Esophagus squamous epithelium (tissue), 5 donors: ENCODE results near the gene VOPP1. TPM values are rescaled to one million over a fixed set of nuclear protein-coding genes. Genes with fewer than 3 reads are reported as not detected.
A peak's percentile ranks its signal among the peaks of the same experiment; 100 is the strongest.

Experiments used
- DNase-seq: peaks from one replicate; lab custom pipeline; 2025; lab: John Stamatoyannopoulos, UW
- H3K27ac ChIP-seq, 4 donors: fragments of 200-600 bp; sonication (generic); one replicate each; pipeline ENCODE4 v1.5.1; 2016 to 2019; ENCODE audit warnings: mild to moderate bottlenecking in 1 of 4
- H3K27me3 ChIP-seq, 4 donors: fragments of 200-600 bp; sonication (generic); 1 replicate in 3 of 4; 2 replicates in 1 of 4; pipeline versions ENCODE4 v1.5.1 to v1.6.0; 2017 to 2021; ENCODE audit warnings: antibody characterized with exemption in 1 of 4
- H3K36me3 ChIP-seq, 3 donors: fragments of 200-600 bp; sonication (generic); one replicate each; pipeline ENCODE4 v1.5.1; 2016 to 2019
- H3K4me1 ChIP-seq, 3 donors: fragments of 200-600 bp; sonication (generic); one replicate each; pipeline ENCODE4 v1.5.1; 2017 to 2019
- H3K4me3 ChIP-seq, 4 donors: fragments of 200-600 bp; sonication (generic); 1 replicate in 3 of 4; 2 replicates in 1 of 4; pipeline ENCODE4 v1.5.1; 2016 to 2019; ENCODE audit warnings: mild to moderate bottlenecking in 2 of 4, moderate library complexity in 1 of 4
- H3K9me3 ChIP-seq, 3 donors: fragments of 200-600 bp; sonication (generic); one replicate each; pipeline ENCODE4 v1.5.1; 2016 to 2019
- POLR2A ChIP-seq, 4 donors: fragments of 450-650 bp; IDR thresholded peaks; one replicate each; pipeline ENCODE4 v1.6.1; 2017; ENCODE audit warnings: antibody characterized with exemption in 4 of 4, mild to moderate bottlenecking in 4 of 4, moderate library complexity in 3 of 4
- WGBS, 2 donors: methylation state at CpG; one replicate each; pipeline ENCODE4 v1.1.5; 2018; 5-methylcytosine and 5-hydroxymethylcytosine counted together
- intact Hi-C: fragments of 100-400 bp; cut with DNase I; formaldehyde crosslinking; loops from one replicate; pipeline ENCODE4 v1.15.0; 2022
- total RNA-seq, 4 donors: library from RNA; depleted of rRNA; stranded (reverse); fragments of >200 nt; gene quantifications; one replicate each; pipeline ENCODE4 v1.1.0, GENCODE V29; 2016
- TF ChIP-seq, protein P1 (sequence below), 6 experiments: fragments of 450-650 bp in 4 of 6; fragments of 200-600 bp in 2 of 6; sonication (generic) in 2 of 6; IDR thresholded peaks; one replicate each; pipeline ENCODE4 v1.5.1; 2016 to 2019; ENCODE audit warnings: antibody characterized with exemption in 6 of 6, mild to moderate bottlenecking in 4 of 6, moderate library complexity in 4 of 6
- donor health status: DM: yes; HTN: yes; CAD: no.

Gene VOPP1
- total RNA-seq, 4 donors from 2014 or later: 13.9 to 26.5 (median 19.2) TPM

- Histone ChIP-seq H3K4me3 (no peak overlapping the region), H3K27ac (peak overlapping the region in 2 of 4 donors; percentile 63 to 77), H3K4me1 (peaks cover 0 to 78% (median 43%) of the 10 kb centered on the region in 3 donors), H3K27me3 (no peaks in the 10 kb centered on the region), H3K36me3 (no peaks in the 10 kb centered on the region), H3K9me3 (no peaks in the 10 kb centered on the region)
- intact Hi-C loops: no loop called here
- TF ChIP-seq, protein P1, sequence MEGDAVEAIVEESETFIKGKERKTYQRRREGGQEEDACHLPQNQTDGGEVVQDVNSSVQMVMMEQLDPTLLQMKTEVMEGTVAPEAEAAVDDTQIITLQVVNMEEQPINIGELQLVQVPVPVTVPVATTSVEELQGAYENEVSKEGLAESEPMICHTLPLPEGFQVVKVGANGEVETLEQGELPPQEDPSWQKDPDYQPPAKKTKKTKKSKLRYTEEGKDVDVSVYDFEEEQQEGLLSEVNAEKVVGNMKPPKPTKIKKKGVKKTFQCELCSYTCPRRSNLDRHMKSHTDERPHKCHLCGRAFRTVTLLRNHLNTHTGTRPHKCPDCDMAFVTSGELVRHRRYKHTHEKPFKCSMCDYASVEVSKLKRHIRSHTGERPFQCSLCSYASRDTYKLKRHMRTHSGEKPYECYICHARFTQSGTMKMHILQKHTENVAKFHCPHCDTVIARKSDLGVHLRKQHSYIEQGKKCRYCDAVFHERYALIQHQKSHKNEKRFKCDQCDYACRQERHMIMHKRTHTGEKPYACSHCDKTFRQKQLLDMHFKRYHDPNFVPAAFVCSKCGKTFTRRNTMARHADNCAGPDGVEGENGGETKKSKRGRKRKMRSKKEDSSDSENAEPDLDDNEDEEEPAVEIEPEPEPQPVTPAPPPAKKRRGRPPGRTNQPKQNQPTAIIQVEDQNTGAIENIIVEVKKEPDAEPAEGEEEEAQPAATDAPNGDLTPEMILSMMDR (IDR thresholded peaks at IDR 0.05): no peak
- no peak for DNase-seq
- 85 to 95% methylated on average over 4 to 5 of the region's 5 CpGs for WGBS, 2 donors
Observed at GRCh38 chr7:55535617-55536016, 36.7 kb downstream of the VOPP1 start.

GRCh38 chr7:55534916-55535590, 37.2 kb downstream of the VOPP1 start:
- Histone ChIP-seq H3K4me1 (peaks cover 0 to 78% (median 43%) of the 10 kb centered on the region in 3 donors), H3K27ac (peak overlapping the region; percentile 11 to 77 (median 44)), H3K27me3 (no peaks in the 10 kb centered on the region), H3K4me3 (no peak overlapping the region), H3K9me3 (no peaks in the 10 kb centered on the region), H3K36me3 (no peaks in the 10 kb centered on the region)
- TF ChIP-seq POLR2A (IDR thresholded peaks at IDR 0.05): no peak
- TF ChIP-seq, protein P1 (IDR thresholded peaks at IDR 0.05): no peak
- intact Hi-C loops: no loop called here
- WGBS, 2 donors: 68 to 81% methylated on average over 5 to 6 of the region's 6 CpGs
- DNase-seq: no peak

GRCh38 chr7:55534262-55534915, 37.9 kb downstream of the VOPP1 start:
- Histone ChIP-seq H3K27ac (peak overlapping the region; percentile 11 to 77 (median 44)), H3K4me1 (peaks cover 0 to 78% (median 43%) of the 10 kb centered on the region in 3 donors), H3K9me3 (no peaks in the 10 kb centered on the region), H3K4me3 (no peak overlapping the region), H3K36me3 (no peaks in the 10 kb centered on the region), H3K27me3 (no peaks in the 10 kb centered on the region)
- WGBS, 2 donors: 51 to 63% methylated on average over 5 to 7 of the region's 8 CpGs
- intact Hi-C loops: no loop called here
- TF ChIP-seq POLR2A (IDR thresholded peaks at IDR 0.05): no peak
- TF ChIP-seq, protein P1 (IDR thresholded peaks at IDR 0.05): no peak
- DNase-seq: peak; percentile 47

- H3K27ac ChIP-seq: peak overlapping the region in 2 of 4 donors; percentile 63 to 66
- TF ChIP-seq POLR2A (IDR thresholded peaks at IDR 0.05): no peak
- TF ChIP-seq, protein P1 (IDR thresholded peaks at IDR 0.05): no peak
- intact Hi-C loops: no loop called here
- no peak overlapping the region for H3K4me3 ChIP-seq
- peaks cover 0 to 73% (median 43%) of the 10 kb centered on the region in 3 donors for H3K4me1 ChIP-seq
- DNase-seq: no peak
- 37 to 80% methylated on average over 2 of the region's 2 CpGs for WGBS, 2 donors
- no peaks in the 10 kb centered on the region for H3K36me3 ChIP-seq
- H3K9me3 ChIP-seq: no peaks in the 10 kb centered on the region
- H3K27me3 ChIP-seq: no peaks in the 10 kb centered on the region
Observed at GRCh38 chr7:55533729-55534080, 38.6 kb downstream of the VOPP1 start.

DNA sequence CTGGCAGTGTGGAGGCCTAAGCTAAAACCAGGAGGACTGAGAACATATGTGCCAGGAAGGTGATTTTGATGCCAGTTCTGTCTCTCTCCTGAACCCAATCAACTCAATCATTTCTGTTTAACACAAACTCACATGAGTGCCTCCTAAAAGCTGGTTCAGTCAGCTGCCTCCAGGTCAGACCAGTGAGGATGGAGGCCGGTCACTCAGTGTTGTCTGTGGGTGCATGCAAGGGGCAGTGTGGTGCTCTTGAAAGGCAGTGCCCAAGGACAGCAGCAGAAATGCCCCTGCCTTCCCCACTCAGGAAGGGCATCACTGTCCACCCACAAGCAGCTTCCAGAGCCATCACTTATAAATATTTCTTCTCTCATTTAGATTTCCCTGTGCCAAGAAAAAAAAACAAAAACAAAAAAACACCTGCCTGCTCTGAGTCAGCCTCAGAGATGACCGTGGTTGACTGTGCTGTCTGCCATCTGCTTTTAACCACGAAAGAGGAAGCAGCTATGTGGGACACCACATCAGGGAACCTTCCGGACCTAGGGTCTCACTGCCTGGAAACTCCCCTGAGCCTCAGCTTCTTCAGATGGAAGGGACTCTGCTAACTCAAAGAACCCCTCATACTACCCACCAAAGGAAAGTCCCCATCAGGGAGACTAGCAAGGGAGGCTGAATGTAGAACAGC, 39.1 kb downstream of the VOPP1 start:
- no peak overlapping the region for H3K4me3 ChIP-seq
- no peak for DNase-seq
- intact Hi-C loops: no loop called here
- no peaks in the 10 kb centered on the region for H3K27me3 ChIP-seq
- H3K27ac ChIP-seq: peak overlapping the region in 3 of 4 donors; percentile 33 to 81 (median 63)
- WGBS, 2 donors: 52 to 54% methylated on average over 3 to 4 of the region's 4 CpGs
- peaks cover 0 to 69% (median 43%) of the 10 kb centered on the region in 3 donors for H3K4me1 ChIP-seq
- H3K36me3 ChIP-seq: no peaks in the 10 kb centered on the region
- TF ChIP-seq, protein P1 (IDR thresholded peaks at IDR 0.05): no peak
- no peak for TF ChIP-seq POLR2A (IDR thresholded peaks at IDR 0.05)
- no peaks in the 10 kb centered on the region for H3K9me3 ChIP-seq
